Activated CD4-positive, alpha-beta T cell treated with anti-CD3 and anti-CD28 coated beads, Interleukin-2, amount 50 U/mL, for 48 hours (primary cell): ENCODE results near the gene UGT1A9.
"Not testable (repeated sequence)": the region's sequence is repeated elsewhere in the genome, so short reads cannot be mapped to it uniquely, and the experiment has no call there.

Experiments used
- DNase-seq, 2 experiments: peaks; one replicate each; pipeline ENCODE4 v3.0.0-alpha.2; 2020

The UGT1A9 gene

GRCh38 chr2:233681521-233682099 is 9.9 kb downstream of the UGT1A9 start, which contains the start of gene UGT1A7:
Gene UGT1A7 (plus strand): TSS chr2:233681901. CDS start chr2:233681938, 37 bp downstream.
- DNase-seq = no peak

GRCh38 chr2:233684640-233685039 is 12.9 kb downstream of the UGT1A9 start:
- no peak for DNase-seq

- no peak for DNase-seq
These were observed 15.2 kb downstream of the UGT1A9 start for GRCh38 chr2:233686928-233687327.

GRCh38 chr2:233688341-233688740 is 16.6 kb downstream of the UGT1A9 start:
- no peak for DNase-seq

- DNase-seq = no peak
These were observed 17.3 kb downstream of the UGT1A9 start for GRCh38 chr2:233689031-233689430.

GRCh38 chr2:233689501-233689900 is 17.8 kb downstream of the UGT1A9 start:
- DNase-seq = no peak

DNA sequence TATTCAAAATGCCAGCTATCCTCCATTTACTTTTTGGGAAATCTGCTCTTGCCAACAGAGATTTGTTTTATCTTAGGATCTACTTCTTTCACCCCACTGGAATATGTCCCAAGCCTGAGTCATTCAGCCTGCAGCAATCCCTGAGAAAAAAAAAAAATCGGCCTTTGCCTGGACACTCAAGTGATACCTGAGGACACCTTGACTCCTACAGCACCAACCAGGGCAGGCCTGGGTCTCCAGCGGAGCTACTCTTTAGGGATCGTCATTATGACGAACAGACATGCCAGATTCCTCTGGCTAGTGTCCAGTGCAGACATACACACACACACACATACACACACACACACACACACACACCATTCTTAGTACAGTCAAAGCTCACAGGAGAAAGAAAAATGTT is 18.7 kb downstream of the UGT1A9 start:
- DNase-seq = no peak

- no peak for DNase-seq
These were observed 20.0 kb downstream of the UGT1A9 start for GRCh38 chr2:233691443-233692433.

DNA sequence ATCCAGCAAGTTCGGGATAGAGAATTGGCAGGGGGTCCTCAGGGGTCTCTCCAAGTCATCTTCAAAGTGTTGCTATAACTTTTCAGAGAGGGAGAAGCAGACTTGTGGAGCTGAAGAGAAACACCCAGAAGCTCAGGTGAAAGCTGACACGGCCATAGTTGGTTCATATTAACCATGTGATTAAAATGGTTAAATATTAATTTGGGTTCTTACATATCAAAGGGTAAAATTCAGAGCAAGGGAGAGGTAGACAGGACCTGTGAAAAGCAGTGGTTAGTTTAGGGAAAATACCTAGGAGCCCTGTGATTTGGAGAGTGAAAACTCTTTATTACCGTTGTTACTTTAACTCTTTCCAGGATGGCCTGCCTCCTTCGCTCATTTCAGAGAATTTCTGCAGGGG is 20.9 kb downstream of the UGT1A9 start, which contains the start of gene UGT1A6:
Gene UGT1A6 (plus strand): TSS at position 243 of the 400 bp plus-strand sequence. CDS start 115 bp downstream, at position 358.
- DNase-seq = no peak

- no peak for DNase-seq
These were observed 22.3 kb downstream of the UGT1A9 start for GRCh38 chr2:233693963-233694362.

DNA sequence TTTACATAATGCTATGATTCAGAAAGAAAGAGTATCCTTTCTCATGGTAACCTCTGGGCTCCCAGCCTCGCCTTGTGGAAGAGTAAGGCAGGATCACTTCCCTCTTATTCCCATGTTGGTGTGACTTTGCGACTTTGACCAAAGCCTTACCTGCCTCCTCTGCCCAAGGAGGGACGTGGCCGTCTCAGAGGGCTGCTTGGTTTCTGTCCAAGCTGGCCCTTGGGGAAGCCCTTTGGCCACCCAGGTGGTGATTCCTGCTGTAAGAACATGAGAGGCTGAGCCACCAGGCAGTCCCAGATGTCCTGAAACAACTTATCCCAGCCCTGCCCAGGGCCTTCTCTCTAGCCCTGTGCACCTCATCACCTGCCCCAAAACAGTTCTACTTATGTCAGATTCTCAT is 27.0 kb downstream of the UGT1A9 start:
- no peak for DNase-seq

- no peak for DNase-seq
These were observed 27.8 kb downstream of the UGT1A9 start for GRCh38 chr2:233699424-233700027.

DNA sequence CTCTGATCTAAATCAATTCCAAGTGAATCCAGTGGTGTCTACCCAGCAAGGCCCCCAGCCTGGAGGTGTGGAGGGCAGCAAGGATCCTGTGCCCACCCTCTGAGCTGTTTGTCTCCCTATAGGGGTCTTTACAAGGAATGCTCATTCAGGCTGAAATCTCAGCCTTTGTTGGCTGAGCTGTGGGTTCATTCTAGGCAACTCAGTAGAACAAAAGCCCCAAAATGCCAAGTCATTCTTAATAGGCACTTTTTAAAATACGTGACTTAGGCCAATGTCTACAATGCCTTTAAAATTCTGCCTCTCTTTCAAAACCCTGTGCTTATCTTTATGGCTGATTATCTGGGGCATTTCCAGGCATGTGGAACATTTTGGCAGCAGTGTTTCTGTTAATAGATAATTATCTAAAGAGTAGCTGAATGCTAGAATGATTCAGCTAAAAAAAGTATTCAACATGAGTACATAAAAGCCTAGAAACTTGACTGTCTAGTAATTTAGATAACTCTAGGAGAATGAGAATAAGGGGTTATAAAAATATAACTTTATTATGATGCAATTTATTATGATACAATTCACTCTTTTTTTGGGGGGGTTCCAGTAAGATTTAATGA is 28.4 kb downstream of the UGT1A9 start:
- DNase-seq = no peak

DNA sequence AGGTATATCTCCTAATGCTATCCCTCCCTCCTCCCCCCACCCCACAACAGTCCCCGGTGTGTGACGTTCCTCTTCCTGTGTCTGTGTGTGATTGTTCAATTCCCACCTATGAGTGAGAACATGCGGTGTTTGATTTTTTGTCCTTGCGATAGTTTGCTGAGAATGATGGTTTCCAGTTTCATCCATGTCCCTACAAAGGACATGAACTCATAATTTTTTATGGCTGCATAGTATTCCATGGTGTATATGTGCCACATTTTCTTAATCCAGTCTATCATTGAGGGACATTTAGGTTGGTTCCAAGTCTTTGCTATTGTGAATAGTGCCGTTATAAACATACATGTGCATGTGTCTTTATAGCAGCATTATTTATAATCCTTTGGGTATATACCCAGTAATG is 29.1 kb downstream of the UGT1A9 start:
- DNase-seq = not testable (repeated sequence)

GRCh38 chr2:233702238-233702637 is 30.5 kb downstream of the UGT1A9 start:
- no peak for DNase-seq

DNA sequence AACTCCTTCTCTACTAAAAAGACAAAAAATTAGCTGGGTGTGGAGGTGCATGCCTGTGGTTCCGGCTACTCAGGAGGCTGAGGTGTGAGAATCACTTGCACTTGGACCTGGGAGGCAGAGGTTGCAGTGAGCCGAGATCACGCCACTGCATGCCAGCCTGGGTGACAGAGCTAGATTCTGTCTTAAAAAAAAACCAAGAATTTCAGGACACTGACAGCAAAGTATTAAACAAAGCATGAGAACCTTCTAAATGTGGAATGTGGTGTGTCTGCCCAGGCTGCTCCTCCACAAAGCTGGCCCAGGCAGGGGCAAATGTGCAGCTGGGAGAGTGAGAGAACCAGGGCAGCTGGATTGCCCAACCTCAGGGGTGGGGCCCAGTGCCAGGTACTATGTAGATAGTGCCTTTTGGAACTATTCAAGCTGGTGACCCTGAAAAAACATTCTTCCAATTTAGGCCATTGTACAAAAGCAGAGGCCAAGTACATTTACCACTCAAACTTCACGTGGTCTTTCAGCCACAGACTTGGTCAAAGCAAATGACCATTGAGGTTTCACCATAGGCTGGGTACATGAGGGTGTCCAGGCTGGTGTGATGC is 34.3 kb downstream of the UGT1A9 start:
- no peak for DNase-seq

DNA sequence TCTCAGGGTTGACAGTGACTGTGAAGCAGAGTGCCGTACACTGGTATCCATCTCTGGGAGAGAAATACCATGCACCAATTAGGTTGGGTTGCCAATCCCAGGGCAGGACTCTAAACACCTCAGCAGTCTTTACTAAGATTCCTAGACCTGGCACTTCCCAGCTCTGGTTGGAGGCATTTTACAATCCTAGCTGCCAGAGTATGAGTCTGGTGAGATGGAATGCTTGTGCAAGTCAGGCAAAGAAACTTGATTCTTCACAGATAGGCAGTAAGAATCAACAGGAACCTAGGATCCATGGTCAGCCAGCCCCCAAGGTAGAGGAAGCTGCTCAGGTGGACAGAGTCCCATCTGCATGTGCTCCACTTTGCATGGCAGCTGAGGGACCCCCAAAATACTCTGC is 35.0 kb downstream of the UGT1A9 start:
- DNase-seq = no peak

- DNase-seq = no peak
These were observed 36.4 kb downstream of the UGT1A9 start for GRCh38 chr2:233707940-233708644.

DNA sequence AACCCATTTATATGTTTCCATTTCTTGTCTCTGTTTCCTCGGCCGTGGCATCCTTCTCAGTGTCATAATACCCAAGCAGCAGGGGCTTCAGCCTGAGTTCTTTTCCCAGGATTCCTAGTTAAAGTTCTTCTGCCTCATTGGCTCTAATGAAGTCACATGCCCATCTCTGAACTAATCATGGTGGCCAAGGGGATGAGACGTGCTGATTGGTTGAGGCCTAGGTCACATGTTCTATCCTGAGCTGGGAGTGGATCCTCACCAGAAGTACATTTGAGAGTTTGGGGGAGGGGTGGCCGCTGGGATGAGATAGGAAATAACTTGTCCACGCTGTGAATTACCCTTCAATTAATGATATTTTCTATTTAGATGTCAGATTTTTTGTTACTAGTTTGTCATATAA is 37.2 kb downstream of the UGT1A9 start:
- DNase-seq = no peak

GRCh38 chr2:233711312-233712008 is 39.8 kb downstream of the UGT1A9 start:
- DNase-seq = peak; percentile 76 to 80

GRCh38 chr2:233712611-233713261 is 41.0 kb downstream of the UGT1A9 start, which contains the start of gene UGT1A5:
Gene UGT1A5 (plus strand): TSS chr2:233712907. CDS start chr2:233712992, 85 bp downstream.
- DNase-seq = no peak
